Tibial artery (tissue), 4 donors: Measurements from ENCODE around the gene FAM241B.

ENCODE experiments used
- DNase-seq, 2 donors: peaks; one replicate each; pipeline ENCODE4 v3.0.0-alpha.2; 2019
- H3K27ac ChIP-seq, 2 donors: fragments of 200-600 bp; sonication (generic) in 1 of 2; 1 replicate in 1 of 2; 2 replicates in 1 of 2; pipeline ENCODE4 v1.5.1; 2018 to 2019; ENCODE audit warnings: mild to moderate bottlenecking in 1 of 2
- H3K27me3 ChIP-seq, 2 donors: fragments of 200-600 bp; sonication (generic) in 1 of 2; one replicate each; pipeline versions ENCODE4 v1.5.1 to v1.6.0; 2016 to 2019
- H3K36me3 ChIP-seq, 3 donors: fragments of 200-600 bp; sonication (generic) in 2 of 3; one replicate each; pipeline ENCODE4 v1.5.1; 2016 to 2019; ENCODE audit warnings: mild to moderate bottlenecking in 2 of 3
- H3K4me1 ChIP-seq, 4 donors: fragments of 200-600 bp; sonication (generic) in 2 of 4; 1 replicate in 3 of 4; 2 replicates in 1 of 4; pipeline ENCODE4 v1.5.1; 2016 to 2019
- H3K4me3 ChIP-seq, 2 donors: fragments of 200-600 bp; sonication (generic) in 1 of 2; 1 replicate in 1 of 2; 2 replicates in 1 of 2; pipeline ENCODE4 v1.5.1; 2018 to 2019; ENCODE audit warnings: mild to moderate bottlenecking in 2 of 2
- H3K9me3 ChIP-seq, 3 donors: fragments of 200-600 bp; sonication (generic) in 1 of 3; one replicate each; pipeline ENCODE4 v1.5.1; 2016 to 2019
- CTCF ChIP-seq, 2 experiments: fragments of 200-600 bp in 1 of 2; fragments of 450-650 bp in 1 of 2; IDR thresholded peaks; one replicate each; pipeline ENCODE4 v1.5.1; 2017 to 2019; ENCODE audit warnings: antibody characterized with exemption in 2 of 2, mild to moderate bottlenecking in 1 of 2, moderate library complexity in 1 of 2
- intact Hi-C: fragments of 100-400 bp; cut with DNase I; formaldehyde crosslinking; loops from one replicate; pipeline ENCODE4 v1.15.0; 2023; ENCODE audit warnings: low total_unique reads

Gene FAM241B

DNA sequence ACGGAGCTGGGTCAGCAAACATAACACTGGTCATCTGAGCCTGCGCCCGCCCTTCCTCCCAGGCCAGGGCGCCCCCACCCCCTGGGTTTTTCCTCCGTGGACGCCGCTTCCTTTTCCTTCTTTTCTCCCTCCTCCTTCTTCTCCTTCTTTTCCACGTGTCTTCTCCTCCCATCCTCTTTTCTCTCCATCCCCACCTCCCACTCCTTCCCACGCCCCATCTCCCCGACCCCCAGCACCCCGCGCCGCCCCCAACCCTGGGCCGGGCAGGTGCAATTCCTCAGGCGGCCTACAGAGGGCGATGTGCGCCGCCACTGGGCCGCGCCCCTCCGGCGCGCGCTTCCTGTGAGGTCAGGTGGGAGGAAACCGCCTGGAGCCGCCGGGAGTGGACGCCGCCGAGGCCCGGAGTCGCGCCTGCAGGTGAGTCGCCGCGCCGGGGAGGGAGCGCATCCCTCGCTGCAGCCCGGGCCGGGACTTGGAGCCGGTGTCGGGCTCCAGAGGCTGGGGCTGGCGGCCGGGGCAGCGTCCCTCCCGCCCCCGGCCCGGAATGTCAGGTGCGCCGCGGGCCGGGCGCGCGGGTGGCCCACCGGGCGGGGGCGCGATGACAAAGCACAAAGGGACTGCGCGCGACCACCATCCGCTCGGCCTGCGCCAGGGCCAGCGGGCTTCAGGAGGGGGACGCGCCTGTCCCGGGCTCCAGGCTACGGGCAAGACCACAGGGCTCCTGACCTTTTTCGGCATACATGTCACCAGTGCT is at the start of gene FAM241B:
Gene FAM241B, plus strand, starts transcription at position 351 of the 754 bp plus-strand sequence. CDS start 1,497 bp downstream, outside the sequence.
- peaks cover 0 to 15% (median 0%) of the 10 kb centered on the region in 3 donors for H3K36me3 ChIP-seq
- H3K9me3 ChIP-seq: no peaks in the 10 kb centered on the region
- DNase-seq: peak in 1 of 2 donors; percentile 79
- H3K27ac ChIP-seq: peak within 1 kb of the TSS; percentile 56 to 72
- peak; percentile 84 to 99 for TF ChIP-seq CTCF (IDR thresholded peaks at IDR 0.05)
- peaks cover 0 to 17% (median 10%) of the 10 kb centered on the region in 4 donors for H3K4me1 ChIP-seq
- peak within 1 kb of the TSS; percentile 55 to 92 for H3K4me3 ChIP-seq
- intact Hi-C loops: loop anchor here (10.0 kb wide), 1 partner anchor 215 kb away; the partner anchor contains the start of gene TACR2
- H3K27me3 ChIP-seq: no peaks in the 10 kb centered on the region

- intact Hi-C loops: no loop called here
- DNase-seq: no peak
- TF ChIP-seq CTCF (IDR thresholded peaks at IDR 0.05): no peak
- Histone ChIP-seq H3K27ac (no peak overlapping the region), H3K36me3 (no peaks in the 10 kb centered on the region), H3K4me1 (peaks cover 0 to 7% (median 0%) of the 10 kb centered on the region in 4 donors), H3K9me3 (no peaks in the 10 kb centered on the region), H3K27me3 (peaks cover 0 to 59% of the 10 kb centered on the region in 2 donors), H3K4me3 (no peak overlapping the region)
Measured at GRCh38 chr10:69580435-69580834, 49.6 kb upstream of the FAM241B start.

GRCh38 chr10:69583106-69583505 is 46.9 kb upstream of the FAM241B start:
- Histone ChIP-seq H3K27ac (no peak overlapping the region), H3K27me3 (peaks cover 0 to 32% of the 10 kb centered on the region in 2 donors), H3K9me3 (no peaks in the 10 kb centered on the region), H3K4me1 (peaks cover 0 to 7% (median 0%) of the 10 kb centered on the region in 4 donors), H3K36me3 (no peaks in the 10 kb centered on the region), H3K4me3 (no peak overlapping the region)
- intact Hi-C loops: no loop called here
- no peak for TF ChIP-seq CTCF (IDR thresholded peaks at IDR 0.05)
- no peak for DNase-seq

DNA sequence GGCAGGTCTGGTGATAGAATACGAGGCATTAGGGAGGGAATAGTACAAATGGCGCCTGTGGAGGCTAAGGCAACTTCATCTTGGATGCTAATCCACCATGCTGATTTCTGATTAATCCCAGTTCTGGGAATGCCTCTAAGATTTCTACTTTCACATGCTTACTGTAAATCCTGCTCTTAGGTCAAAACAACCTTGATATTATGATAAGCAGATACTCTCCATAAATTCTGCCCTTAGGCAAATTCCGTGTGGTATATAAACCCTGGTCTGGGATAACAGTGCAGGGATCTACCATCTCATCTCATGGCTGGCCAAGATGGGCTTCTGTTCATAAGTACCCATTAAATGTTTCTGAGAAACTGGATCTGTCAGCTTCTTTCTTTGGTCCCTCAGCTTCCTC is 45.4 kb upstream of the FAM241B start:
- H3K4me3 ChIP-seq: no peak overlapping the region
- no peak for DNase-seq
- H3K9me3 ChIP-seq: no peaks in the 10 kb centered on the region
- no peaks in the 10 kb centered on the region for H3K36me3 ChIP-seq
- peaks cover 0 to 17% of the 10 kb centered on the region in 2 donors for H3K27me3 ChIP-seq
- H3K27ac ChIP-seq: no peak overlapping the region
- no peaks in the 10 kb centered on the region for H3K4me1 ChIP-seq
- intact Hi-C loops: no loop called here
- no peak for TF ChIP-seq CTCF (IDR thresholded peaks at IDR 0.05)

DNA sequence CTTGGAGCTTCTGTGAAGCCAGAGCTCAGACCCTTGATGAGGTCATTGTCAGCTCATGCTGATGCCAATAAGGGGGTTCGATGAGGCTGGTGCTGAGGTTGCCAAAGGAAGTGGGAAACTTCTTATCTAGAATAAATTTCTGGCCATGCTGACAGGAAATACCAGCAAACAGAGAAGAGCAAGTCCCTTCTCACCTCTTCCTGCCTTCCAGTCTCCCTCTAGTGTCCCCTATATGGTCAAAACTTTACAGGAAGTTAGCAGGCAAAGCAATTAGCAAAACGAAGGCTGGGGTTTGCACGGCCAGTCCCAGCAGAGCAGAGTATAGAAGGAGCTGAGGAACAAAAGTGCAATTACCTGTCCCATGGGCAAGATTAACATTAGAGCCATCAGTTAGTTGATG is 41.7 kb upstream of the FAM241B start:
- H3K27me3 ChIP-seq: no peaks in the 10 kb centered on the region
- no peak overlapping the region for H3K4me3 ChIP-seq
- no peak overlapping the region for H3K27ac ChIP-seq
- no peak for TF ChIP-seq CTCF (IDR thresholded peaks at IDR 0.05)
- no peaks in the 10 kb centered on the region for H3K4me1 ChIP-seq
- no peaks in the 10 kb centered on the region for H3K36me3 ChIP-seq
- H3K9me3 ChIP-seq: no peaks in the 10 kb centered on the region
- no peak for DNase-seq
- intact Hi-C loops: no loop called here
